T-helper 22 cell (primary cell): ENCODE measurements around the gene RAB25.
"Not testable (repeated sequence)": the region's sequence is repeated elsewhere in the genome, so short reads cannot be mapped to it uniquely, and the experiment has no call there.

ENCODE experiments used
- DNase-seq: peaks from one replicate; pipeline ENCODE4 v3.0.0-alpha.2; 2020; ENCODE audit warnings: low read depth

The RAB25 gene

GRCh38 chr1:156060937-156061636 is at the start of gene RAB25:
Gene RAB25 (plus strand): TSS chr1:156061160. CDS start chr1:156061401, 241 bp downstream.
- DNase-seq, result no peak

GRCh38 chr1:156012051-156012817 is 48.7 kb upstream of the RAB25 start:
- DNase-seq, result no peak

- no peak for DNase-seq
Observed at GRCh38 chr1:156014829-156015228, 46.1 kb upstream of the RAB25 start.

- no peak for DNase-seq
Observed at GRCh38 chr1:156019946-156020292, 41.0 kb upstream of the RAB25 start.

GRCh38 chr1:156020293-156021092 is 40.5 kb upstream of the RAB25 start, which contains the start of gene SSR2:
Gene SSR2 (minus strand): TSS chr1:156020951. CDS start chr1:156020167, 784 bp downstream.
- DNase-seq, result peak; percentile 79

- no peak for DNase-seq
Observed at GRCh38 chr1:156021093-156021428, 39.9 kb upstream of the RAB25 start.

GRCh38 chr1:156021954-156022353 is 39.0 kb upstream of the RAB25 start:
- no peak for DNase-seq

GRCh38 chr1:156024801-156025200 is 36.2 kb upstream of the RAB25 start:
- DNase-seq, result no peak

GRCh38 chr1:156025876-156026275 is 35.1 kb upstream of the RAB25 start:
- DNase-seq, result no peak

- no peak for DNase-seq
Observed at GRCh38 chr1:156026588-156026987, 34.4 kb upstream of the RAB25 start.

- no peak for DNase-seq
Observed at GRCh38 chr1:156033011-156033410, 27.9 kb upstream of the RAB25 start.

- not testable (repeated sequence) for DNase-seq
Observed at GRCh38 chr1:156034991-156035390, 26.0 kb upstream of the RAB25 start.

GRCh38 chr1:156042828-156043227 is 18.1 kb upstream of the RAB25 start:
- no peak for DNase-seq

- DNase-seq, result no peak
Observed at GRCh38 chr1:156045076-156045475, 15.9 kb upstream of the RAB25 start.

GRCh38 chr1:156048663-156049258 is 12.2 kb upstream of the RAB25 start:
- DNase-seq, result no peak

GRCh38 chr1:156050376-156050775 is 10.6 kb upstream of the RAB25 start:
- no peak for DNase-seq

- no peak for DNase-seq
Observed at GRCh38 chr1:156051011-156051725, 9.8 kb upstream of the RAB25 start.

- DNase-seq, result peak; percentile 65
Observed at GRCh38 chr1:156052862-156053767, 7.8 kb upstream of the RAB25 start.

- peak; percentile 78 for DNase-seq
Observed at GRCh38 chr1:156053768-156054499, 7.0 kb upstream of the RAB25 start, which contains the start of gene UBQLN4. Gene UBQLN4 (minus strand): TSS chr1:156053798. CDS start chr1:156053701, 97 bp downstream.
